MV-4-11 (cell line): Measurements from ENCODE around the gene ACOXL.

Experiments used
- DNase-seq: peaks from one replicate; lab custom pipeline; 2025; lab: John Stamatoyannopoulos, UW

The ACOXL gene

DNA sequence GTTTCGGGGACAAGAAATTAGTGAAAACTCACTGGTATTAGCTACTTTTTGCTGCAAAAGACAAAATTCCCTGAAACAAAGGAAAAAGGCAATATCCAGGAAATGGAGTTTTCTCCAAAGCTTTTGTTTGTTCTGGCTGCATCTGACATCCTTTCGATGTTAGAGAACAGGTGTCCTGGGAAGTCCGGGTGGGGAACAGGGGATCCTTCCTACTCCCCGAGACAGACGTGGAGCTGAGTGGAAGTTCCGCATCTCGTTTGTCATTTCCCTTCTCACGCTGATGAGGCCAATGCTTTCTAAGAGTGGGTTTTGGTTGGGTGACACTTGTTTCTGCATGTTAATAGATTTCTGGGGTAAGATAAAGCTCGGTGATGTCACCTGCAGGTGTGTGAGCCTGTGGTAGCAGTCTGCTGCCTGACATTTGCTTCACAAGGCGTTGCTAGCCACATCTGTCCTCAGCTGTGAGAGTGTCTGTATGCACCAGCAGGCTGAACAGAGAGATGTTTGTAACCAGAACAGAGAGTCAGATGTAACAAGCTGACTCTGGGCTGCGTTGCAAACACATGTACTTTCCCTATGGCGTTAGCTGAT lies 125.9 kb downstream of the ACOXL start:
- no peak for DNase-seq

DNA sequence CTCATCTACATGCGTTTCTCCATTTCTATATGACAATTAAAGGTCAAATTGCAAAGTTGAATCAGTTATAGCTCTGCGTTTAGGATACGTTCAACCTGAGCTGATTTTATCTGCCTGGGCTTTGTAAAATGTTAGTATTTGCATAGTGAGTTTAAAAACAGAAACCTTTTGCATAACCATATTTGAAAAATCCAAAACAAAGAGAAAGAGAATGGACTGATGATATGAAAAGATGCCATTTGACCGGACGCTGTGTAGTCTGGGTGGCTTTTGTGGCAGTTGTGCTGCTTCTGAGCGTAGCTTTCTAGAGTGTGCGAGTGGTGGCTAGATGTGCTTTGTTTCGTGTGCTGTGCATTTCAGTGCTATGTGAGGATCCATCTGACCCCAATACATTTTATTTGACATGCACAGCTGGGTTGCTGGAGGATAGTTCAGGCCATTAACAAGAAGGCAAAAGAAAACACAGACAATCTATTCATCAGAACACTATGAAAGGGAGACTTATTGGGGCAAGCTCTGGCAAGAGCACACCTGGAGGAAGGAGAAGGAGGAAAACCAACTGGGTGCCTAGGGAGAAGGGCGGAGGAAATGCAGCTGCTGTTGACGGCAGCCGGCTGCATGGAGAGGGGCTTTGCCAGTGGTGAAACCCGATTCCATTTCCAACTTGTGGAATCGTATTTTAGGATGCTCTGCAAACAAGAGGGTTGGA lies 126.8 kb downstream of the ACOXL start:
- no peak for DNase-seq

DNA sequence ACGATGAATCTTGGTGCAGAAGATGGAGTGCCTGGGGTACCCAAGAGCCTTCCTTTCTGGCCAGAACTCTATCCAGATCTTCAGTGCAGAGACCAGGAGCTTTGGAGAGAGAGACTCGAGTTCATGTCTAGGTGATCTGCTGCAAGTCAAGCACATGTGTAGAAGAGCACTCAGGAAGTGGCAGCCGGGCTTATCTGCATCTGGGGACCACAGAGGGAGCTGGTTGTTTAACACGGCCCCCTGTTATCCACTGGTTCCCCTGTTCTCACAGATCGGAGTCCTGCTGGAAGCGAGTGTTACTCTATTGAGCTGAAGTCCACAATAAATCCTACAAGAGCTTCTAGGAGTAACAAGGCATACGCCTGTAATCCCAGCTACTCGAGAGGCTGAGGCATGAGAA lies 128.3 kb downstream of the ACOXL start:
- DNase-seq, result no peak

DNA sequence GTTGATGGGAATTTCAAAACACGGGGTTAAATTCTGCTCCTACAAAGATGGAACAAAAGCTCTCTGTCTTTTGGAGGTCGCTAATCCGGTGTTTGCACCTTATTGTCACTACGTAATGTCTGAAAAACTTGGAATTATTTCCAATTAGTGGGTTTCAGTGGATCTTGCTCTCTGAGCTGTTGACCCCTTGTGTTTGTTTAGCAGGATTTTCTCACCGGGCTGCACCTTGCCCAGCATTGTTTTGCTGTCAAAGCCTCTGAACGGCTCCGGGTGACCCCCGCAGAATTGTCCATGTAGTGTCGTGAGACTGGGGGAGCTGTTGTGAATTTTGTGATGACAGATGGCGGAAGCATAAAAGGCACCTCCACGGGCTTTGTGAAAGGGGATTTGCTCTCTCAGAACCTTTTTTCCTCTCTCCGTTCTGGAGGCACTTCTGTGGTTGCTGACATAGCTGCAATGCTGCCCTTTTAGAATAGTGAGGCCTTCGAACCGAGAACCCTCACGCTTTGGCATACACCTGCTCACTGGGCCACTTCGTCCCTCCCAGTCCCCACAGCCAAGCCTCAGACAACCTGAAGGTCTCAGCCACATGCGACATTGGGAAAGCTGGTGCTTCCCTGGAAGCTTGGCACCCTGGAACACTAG lies 129.4 kb downstream of the ACOXL start:
- DNase-seq, result no peak

DNA sequence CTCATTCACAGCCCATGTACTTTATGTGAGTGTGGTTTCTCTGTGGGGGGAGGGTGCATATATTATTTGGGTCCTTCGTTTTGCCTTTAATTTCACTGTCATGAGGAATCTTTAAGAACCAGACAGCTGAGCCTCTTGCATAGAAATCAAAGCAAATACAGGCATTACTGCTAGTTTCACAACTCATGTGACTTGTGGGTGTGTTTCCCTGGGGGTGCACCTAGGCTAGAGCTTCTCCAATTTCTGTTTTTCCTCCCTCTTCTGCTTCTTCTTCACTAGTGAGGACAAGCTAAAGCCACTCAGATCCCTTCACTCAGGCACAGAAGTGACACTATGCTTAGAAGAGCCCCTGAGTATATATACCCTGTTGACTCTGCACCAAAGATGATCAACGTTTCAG lies 131.4 kb downstream of the ACOXL start:
- DNase-seq, result no peak

DNA sequence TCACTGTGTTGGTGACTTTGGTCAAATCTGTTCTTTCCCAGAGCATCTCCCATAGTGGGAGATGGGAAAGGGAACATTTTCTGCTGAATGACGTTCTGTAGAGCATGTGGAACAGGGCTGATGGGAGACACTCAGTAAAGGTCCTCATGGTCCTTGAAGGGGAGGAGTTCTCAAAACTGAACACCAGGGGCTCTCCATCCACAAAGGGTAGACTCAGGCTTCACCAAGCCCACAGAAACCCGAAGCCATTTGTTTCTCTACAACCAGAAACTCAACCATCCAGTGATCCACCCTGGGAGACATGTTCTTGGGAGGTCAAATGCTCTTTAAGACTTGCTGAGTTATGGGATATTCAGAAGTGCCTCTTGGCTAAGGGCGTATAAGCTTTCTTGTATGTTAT lies 131.8 kb downstream of the ACOXL start:
- DNase-seq, result no peak

DNA sequence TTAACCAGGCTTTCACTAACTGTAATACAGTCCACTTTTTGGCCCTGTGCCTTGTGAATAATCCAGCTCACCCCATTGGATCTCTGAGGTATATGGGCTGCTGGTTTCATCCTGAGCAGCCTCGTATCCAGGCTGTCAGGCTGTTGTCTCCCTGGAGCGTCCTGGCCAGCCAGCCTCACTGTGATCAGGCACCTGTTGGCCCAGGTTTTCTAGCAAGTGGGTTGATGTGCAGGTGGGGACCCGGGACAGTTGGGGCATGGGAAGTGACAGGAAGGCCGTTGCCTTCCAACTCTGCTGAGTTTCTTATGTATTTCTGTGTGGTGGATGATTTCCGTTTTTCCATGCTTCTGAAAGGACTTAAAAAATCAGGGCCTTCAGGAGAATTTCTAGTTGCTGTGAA lies 132.4 kb downstream of the ACOXL start:
- DNase-seq, result no peak

DNA sequence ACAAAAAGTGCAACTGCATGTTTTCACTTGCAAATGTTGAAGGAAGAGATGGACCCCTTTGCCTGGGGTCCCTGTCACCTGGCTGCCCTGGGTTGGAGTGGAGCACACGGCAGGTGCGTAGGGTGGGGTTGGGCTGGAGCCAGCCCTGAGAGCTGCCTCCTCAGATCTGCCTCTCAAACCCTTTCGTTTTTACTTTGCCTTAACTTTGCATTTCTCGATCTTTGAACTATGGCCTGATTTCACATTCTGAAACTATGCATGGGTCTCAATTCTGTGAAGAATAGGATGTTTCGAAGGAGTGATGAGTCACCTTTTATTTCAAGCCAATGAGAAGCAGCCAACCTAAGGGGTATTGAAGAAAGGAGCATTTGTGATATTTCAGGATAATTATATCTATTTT lies 132.8 kb downstream of the ACOXL start:
- DNase-seq, result peak; percentile 56

DNA sequence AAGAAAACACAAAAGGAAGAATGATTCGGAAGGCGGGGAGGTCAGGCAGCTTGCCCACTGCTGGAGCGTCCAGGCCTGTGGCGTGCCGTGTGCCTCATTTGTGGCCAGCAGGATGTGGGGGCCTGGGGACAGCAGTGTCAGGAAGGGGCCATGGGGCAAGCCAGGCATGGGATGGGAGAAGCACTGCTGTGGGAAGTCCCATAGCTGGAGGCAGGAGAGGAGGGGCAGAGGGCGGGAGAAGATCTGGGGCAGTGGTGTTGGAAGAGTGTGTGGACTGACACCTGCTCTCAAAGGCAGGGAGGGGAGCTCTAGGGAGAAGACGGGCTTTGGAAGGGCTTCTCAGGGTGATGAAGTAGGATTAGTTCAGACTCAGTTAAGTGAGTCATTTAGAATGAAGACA lies 133.7 kb downstream of the ACOXL start:
- no peak for DNase-seq

DNA sequence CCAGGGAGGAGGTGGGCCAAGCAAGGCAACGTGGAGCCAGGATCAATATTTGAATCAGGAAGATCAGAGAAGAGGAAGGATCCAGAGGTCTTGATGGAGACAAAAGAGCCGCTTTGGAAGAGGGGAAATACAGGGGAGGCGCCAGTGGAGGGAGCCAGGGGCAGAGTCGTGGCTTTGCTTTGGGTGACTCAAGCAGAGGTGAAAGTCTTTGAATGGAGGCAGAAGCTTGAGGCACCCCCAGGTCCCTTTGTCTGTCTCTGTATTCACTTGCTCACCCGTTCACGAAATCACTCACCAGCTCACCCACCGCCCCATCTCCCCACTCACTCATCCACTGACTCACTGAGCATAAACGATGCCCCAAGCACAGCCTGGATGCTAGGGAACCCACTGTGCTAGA lies 134.1 kb downstream of the ACOXL start:
- no peak for DNase-seq

DNA sequence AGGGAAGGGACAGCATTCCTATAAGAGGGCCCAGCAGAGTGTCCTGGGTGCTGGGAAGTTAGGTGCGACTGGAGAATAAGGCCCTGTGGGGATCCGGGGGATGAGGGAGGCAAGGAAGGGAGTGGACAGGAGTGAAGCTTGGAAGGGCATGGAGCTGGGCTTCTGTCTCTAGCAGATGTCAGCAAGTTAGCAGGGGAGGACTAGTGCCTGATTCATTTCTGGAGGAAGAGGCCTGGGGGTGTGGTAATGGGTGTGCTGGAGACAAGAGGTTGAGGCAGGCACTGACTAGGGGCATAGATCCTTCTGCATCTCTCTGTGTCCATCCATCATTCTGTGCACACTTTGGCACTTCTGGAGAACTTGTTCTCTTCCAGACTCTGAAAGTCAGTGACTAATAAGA lies 134.7 kb downstream of the ACOXL start:
- DNase-seq, result no peak

DNA sequence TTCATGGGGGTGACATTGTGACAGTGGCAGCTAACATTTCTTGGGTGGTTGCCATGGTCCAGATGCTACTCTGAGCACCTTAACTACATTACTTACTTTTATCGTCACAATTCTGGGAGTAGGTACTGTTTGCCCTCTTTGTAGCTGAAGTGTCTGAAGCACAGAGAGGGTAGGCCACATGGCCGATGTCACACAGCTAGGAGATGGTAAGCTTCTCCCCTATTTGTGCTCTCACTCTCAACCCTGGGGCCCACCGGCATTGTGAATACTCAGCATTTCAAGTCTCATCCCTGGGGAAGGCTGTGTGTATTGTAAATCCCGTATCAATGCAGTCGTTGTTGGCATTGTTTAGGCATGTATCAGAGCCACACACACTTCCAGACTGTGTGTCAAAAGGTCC lies 136.6 kb downstream of the ACOXL start:
- DNase-seq, result no peak

DNA sequence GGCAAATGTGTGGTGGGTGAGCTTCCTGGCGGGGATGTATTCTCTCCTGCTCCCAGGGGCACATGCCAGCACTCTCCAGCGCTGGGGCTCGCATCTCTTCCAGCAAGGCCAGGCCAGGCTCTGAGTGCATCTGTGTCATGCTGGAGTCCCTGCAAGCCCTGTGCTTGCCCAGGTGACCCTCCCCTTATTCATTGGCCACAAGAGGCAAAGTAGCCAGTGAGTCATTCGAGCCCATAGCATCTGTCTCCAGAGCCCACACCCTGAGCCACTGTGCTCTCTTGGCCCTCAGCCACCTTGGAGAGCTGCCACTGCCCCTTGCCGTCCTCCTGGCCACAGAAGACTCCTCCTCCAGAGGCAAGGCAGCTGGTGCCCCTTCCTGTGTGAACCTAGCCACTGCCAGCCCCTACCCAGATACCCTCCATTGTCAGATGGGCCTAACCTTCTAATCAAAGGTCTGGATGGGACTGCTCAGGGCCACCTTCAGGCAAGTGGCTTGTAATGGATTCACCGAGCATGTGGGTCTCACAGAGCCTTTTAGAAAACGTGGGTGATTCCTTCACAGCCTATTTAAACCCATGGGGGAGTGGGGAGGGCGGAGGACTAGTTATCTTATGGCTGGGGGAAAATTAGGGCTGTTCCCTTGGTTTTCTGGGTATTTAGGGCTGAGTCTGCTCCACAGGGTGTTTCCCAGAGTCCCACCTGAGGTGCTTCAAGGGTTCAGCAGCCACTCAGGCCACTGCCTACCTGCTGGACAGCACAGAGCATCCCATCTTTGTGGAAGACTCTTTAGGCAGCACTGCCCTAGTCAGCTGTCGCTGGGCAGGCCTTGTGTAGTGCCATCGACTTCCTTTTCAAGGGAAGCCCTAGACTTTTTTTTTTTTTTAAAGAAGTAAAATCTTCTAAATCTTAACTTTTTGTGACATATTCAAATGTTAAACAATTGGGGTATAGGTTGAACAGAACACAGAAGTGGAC lies 137.4 kb downstream of the ACOXL start:
- DNase-seq, result no peak

DNA sequence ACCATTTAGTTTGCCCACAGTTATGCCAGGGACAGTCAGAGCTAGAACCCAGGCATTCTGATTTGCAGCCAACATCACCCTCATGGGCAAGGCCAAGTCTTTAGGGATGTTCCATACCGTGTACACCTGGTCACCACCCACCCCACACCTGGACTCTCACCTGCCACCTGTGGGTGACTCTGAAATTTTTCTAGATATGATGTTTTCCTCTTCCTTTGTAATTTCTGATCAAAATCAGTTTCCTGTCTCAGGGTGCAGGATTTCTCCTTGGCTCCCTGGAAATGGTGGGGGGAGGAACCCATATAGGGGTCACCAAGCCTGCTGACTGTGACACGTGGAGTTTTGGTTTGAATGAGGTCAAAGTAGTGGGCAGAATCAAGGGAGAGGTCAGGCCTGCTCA lies 138.2 kb downstream of the ACOXL start:
- DNase-seq, result no peak

DNA sequence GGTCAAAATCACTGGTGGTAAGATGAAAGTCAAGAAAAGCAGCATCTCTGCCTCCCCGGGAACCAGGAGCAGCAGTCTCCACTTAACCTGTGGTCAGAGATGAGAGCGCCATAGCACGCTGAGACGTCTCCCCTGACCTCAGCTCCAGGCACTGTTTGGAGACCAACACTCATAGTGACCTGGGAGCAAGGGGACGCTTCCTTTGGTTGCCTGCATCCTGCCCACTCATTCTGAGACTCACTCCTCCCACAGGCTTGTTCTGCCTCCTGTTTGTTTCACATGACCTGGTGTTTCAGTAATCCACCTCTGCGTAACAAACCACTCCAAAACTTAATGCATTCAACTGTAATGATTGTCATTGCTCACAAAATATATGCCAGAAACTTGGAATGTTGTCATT lies 139.3 kb downstream of the ACOXL start:
- peak; percentile 3 for DNase-seq

DNA sequence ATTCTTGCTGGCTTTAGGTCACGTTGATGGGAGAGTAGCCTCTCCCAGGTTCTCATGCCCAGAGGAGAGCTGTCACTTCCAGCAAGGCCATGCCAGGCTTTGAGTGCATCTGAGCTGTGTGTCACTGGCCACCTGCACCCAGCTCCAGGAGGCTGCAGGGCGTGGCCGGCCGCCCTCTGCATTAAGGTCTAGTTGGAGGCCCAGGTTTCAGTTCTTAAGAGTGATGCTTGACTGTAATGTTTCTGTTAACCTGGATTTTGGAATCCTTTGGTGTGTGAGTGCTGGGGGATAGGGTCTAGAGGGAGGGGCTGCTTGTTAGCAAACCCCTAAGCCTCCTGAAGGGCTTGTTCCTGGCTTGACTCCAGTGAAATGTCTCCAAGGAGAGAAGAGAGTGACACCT lies 140.1 kb downstream of the ACOXL start:
- no peak for DNase-seq

DNA sequence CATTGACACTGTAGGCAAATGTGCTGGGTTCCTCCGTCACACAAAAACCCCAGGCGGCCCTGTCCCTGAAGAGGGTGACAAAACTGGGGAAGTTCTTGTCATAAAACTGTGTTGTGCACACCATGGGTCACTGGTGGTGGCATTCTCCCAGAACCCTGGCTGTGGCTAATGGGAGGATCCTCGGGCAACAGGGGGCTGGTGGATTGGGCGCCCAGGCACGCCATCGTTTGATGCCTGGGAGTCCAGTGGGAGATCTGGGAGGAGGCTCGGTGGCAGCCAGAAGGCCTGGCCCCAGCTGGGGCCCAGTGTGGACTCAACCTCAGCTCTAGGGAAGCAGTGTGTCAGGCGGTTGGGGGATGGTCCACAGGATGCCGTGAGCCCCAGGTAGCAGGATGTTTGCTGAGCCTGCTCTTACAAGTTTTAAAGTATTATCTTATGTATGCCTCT lies 140.7 kb downstream of the ACOXL start:
- peak; percentile 35 for DNase-seq

DNA sequence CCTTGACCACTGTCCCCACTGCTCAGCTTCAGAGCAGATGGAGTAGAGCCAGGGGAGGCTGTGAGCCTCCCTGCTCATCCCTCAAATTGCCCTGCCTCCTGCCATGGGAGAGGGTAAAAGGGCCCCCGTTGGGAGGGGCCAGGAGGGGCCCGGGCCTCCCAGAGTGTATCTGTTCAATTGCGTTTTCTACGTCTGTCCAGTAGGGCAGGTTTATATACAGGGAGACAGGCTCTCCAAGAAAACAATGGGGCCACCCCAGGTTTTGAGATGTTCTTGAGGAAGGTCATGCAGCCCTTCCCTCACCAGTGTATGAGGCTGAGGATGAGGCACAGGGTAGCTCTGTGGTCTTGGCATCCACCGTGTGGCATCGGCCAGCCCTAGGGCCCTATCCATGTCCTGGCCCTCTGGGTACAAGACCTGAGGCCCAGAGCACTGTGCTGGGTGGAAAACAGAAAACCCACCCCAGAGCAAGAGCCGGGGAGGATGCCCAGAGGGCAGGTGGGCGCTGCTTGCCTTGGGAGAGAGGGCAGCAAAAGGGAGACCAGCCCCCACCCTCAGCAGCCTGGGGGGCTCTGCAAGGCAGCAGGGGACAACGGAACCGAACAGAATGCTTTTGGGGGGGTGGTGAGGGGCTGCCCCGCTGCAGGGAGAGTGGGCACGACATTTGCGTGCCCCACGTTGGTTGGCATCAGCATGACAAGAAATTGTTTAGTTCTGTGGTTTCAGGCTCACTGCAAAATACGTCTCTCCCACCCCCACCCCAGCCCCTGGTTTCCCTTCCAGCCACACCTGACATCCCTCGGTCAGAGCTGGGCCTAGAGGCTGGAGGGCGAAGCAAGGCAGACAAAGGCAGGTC lies 141.5 kb downstream of the ACOXL start:
- no peak for DNase-seq

DNA sequence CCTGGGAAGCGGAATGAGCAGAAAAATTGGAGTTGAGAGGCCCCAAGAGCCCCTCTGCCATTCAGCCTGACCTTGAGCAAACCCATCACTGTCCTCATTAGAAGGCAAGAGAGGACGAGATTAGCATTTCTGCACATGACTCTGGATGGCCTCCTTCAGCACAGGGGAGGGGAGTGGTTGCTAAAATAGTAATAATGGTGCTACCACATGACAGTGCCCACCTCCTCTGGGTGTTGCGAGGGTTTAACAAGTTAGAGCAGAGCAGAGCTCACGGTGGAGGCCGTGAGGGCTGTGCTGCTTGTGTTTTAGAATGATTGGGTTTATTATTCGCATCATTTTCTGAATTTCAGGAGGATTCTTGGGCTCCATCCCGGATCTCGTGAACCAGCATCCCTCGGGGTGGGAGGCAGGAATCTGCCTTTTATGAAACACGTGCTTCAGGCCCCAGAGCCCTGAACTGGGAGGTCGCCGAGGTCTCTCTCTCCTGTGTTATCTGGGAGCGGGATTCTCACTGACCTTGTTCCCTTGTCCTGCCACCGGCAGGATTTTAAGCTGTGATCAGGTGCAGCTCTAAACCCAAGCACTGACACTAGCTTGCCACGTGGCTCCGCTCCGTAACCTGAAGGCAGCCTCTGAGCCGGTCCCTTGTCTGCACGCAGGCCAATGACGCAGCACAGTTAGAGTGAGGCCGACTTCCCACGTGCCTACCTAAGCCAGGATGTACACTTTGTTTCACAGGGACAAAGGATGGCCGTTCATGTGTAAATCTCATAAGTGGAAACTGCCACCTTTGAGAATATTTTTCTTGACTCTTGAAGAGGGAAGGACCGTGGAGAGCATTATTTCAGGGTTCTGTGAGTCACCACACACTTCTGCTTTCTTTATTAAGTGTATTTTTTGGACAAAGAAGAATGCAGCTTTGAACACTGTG lies 142.3 kb downstream of the ACOXL start:
- peak; percentile 91 for DNase-seq

DNA sequence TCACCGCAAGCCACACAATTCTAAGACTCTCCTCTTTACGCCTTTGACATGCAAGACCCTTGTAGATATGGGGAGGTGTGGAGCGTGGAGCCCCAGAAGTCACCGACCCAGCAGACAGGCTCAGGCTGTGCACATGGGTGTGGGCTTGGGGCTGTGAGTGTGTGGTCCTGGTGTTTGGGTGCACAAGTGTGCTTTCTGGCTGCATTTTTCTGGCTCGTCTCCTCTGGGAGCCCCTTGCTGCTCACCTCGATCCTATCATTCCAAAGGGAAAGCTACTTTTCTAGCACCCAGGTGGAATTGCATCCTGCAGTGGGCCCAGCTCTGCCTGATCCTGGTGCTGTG lies 143.0 kb downstream of the ACOXL start:
- DNase-seq, result no peak
